HG02884 (cell line): ENCODE data around the gene VIPR1.

ENCODE experiments used
- ATAC-seq: cut with Tn5 transposase; IDR thresholded peaks from one replicate; pipeline ENCODE4 v1.9.1; 2021; ENCODE audit warnings: mild to moderate bottlenecking, moderate library complexity; ENCODE audit not compliant: unreplicated experiment

Gene VIPR1, protein sequence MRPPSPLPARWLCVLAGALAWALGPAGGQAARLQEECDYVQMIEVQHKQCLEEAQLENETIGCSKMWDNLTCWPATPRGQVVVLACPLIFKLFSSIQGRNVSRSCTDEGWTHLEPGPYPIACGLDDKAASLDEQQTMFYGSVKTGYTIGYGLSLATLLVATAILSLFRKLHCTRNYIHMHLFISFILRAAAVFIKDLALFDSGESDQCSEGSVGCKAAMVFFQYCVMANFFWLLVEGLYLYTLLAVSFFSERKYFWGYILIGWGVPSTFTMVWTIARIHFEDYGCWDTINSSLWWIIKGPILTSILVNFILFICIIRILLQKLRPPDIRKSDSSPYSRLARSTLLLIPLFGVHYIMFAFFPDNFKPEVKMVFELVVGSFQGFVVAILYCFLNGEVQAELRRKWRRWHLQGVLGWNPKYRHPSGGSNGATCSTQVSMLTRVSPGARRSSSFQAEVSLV

DNA sequence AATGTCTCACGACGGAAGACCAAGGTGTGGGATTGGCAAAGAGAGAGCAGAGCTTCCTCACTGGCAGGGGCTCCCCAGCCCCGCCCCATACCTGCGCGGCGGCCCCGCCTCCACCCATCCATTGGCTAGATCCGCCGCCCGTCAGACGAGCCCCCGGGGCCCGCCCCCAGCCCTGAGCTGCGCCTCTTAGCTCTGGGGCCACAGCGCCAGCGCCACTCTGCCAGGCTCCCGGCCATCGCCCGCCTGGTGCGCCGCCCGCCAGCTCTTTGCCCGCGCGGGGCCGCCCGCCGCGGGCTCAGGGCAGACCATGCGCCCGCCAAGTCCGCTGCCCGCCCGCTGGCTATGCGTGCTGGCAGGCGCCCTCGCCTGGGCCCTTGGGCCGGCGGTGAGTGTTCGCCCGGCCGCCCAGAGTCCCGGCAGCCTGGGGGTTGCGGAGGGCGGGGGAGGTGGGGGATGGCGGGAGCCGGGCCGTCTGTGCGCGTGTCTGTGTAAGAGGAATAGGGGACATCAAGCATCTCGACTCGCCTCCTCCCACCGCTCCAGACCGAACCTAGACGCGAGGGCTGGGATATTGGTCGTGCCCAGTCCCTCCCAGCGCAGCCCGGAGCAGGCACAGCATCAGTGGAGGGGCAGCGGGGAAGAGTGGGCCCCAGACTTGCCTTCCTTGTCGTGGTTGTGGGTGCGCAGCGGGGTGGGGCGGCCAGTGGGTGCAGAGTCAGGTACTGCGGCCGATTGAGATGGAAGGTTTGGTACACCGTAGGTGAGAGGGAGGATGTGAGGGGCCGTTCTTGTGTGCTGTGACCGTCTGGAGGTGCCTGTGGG lies at the start of gene VIPR1:
Gene VIPR1, plus strand, starts transcription at position 215 of the 822 bp plus-strand sequence. Its CDS starts 93 bp downstream, at position 308.
- ATAC-seq: peak; percentile 90

DNA sequence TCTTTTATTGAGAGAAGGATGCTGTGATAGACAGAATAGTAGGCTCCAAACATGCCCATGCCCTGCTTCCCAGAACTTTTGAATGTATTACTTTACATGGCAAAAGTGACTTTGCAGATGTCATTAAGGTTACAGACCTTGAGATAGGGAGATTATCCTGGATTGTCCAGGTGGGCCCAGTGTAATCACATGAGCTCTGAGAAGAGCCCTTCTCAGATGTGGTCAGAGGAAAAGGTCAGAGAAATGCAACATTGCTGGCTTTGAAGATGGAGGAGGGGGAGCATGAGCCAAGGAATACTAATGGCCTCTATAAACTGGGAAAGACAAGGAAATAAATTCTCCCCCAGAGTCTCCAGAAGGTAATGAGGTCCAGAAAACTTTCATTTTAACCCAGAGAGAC lies 46.2 kb upstream of the VIPR1 start:
- no peak for ATAC-seq

DNA sequence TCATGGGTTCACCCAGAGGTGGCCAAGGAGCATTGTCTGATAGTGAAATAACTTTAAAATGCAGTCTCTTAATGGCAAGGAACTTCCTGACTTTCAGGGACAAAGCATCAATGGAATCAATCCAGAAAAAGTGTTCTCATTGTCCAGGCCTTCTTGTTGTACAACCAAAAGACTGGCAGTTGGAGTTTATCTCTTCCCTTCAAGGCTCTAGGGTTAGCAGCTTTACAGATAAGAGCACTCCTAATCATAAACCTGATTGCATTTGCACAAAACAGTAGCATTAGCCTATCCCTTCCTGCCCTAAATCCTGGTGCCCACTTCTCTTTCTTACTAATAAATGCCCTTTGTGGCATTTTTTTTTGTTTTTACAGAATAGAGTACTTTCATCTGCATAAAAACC lies 43.3 kb upstream of the VIPR1 start:
- ATAC-seq: no peak

DNA sequence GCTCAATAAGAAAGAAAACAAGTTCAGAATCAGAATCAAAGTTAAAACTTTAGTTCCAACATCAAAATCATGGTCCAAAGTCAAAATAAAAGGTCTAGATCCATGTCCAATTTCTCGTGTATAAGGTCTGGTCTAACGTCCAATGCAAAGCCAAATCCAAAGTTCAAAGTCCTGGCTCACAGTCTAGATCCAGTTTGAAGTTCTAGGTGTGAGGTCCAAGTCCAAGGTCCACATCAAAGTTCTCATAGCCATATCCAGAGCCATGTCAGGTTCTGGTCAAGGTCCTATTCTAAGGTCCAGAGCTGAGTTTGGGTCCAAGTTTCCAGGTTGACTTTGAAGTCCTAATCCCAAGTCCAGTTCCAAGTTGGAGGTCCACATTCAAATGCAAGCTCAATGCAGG lies 40.7 kb upstream of the VIPR1 start:
- ATAC-seq: no peak

DNA sequence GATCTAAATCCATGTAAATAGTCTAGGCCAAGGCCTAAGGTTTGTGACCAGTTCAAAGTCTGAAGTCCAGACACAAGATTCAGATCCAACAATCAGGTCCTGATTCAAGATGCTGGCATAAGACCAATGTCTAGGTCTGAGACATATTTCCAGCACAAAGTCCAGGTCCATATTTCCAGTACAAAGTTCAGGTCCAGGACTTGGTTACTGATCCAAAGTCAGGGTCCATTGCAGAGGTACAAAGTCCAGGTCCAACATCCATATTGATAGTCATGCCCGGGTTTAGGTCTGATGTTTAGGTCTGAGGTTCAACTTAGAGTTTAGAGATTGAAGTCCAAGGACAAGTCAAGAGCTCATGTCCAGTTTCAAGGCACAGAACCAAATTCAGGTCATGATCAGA lies 39.4 kb upstream of the VIPR1 start:
- no peak for ATAC-seq

DNA sequence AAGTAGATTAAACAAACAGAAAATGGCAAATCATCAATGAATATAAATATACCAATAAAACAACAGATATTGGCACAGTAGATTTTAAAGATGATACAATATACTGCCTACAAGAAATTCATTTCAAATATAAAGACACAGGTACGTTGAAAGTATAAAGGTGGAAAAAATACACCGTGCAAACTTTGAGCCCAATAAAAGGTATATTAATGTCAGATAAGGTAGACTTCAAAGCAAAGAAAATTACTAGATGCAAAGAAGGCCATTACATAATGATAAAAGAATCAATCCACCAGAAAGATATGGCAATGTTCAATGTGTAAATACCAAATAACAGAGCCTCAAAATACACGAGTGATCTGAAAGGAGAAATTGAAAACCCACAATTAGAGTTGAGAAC lies 34.3 kb upstream of the VIPR1 start:
- ATAC-seq: no peak

DNA sequence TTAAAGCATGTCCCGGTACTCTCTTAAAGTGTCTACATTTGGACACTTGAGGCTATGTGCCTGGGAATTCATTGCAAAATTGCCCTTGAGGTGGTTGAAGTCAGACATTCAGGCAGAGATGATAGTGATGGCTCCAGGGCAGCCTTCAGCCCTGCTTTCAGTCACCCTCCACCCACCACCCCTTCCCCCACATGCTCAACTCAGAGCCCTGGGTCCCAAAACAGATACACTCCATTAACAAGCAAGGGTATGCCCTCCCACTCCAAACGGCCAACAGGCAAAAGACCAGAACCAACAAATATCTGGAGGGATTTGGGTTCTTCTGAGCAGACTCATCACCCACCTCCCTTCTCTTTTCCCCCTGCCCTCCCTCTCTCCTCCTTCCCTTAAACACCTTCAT lies 29.9 kb upstream of the VIPR1 start:
- ATAC-seq: no peak

DNA sequence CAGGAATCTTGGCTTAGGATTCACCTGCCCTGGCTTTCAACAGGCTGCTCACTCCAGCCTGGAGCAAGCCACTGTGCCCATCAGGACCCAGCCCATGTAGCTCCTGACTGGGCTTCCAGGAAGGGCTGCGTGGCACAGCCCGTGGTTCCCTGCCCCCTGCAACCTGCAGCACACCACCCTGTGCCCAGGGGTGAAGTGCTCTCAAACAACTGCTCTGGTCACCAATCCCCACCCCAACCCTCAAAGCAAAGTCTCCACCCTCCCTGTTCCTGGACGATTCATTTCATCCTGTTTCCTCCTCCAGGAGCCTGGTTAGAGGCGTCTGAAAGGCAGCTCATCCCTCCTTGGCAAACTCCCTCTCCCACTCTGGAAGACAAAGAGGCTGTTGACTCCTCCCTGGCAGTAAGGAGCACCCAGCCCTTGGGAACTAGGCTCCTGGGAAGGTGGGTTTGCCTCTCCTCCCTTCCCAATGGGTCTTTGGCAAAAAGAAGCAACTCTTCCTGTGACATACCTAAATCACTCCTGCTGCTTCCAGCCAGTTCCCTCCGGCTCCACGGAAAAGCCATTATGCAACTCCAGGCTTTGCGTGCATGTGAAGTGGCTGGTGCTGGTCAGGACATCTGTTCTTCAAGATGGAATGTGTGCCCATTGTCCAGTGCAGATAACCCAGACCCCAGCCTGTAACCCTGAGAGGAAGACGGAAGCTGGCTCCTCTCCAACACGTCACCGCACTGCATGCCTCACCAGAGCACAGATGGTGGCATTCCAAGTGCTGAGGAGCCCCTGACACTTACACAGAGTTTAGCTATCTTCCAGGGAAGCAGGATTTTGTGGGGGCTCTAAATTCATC lies 29.1 kb upstream of the VIPR1 start:
- ATAC-seq: no peak

DNA sequence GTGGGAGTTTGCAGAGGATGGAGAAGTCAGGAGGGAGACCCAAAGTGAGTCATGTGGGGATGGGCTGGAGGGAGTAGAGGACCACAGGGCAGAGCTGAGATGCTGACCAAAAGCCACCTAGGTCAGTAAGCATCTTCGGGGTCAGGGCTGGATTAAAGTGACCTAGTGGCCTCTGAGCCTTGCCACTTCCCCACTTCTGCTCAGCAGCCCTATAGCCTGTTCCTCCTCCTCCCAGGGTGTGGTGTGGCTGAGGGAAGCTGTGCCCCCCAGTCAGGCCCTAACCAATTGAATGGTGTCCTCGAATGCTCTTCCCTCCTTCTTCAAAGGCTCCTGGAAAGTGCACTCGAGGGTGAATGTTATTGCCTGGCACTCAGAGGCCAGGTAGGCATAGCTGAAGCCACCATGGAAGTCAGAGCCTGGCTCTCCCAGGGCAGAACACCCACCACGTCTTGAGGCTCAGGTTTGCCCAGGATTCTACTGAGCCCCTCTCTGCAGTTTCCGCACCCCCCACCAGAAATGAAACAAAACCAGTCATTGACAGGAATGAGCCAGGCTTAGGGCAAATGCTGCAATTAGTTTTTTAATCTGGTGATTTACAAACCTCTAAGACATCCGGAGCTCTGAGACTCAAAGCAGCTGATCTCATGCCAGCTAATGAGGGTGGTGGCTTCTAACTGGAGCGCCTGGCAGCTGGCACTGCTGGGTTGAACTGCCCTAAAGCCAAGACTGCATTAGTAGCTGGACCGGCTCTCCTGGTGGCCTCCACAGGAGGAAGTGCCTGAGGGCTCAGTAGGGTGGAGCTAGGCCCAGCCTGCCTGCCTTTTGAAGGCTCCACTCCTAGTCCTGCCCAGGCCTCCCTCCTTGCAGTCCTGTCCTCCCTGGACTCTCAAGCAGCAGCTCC lies 26.0 kb upstream of the VIPR1 start:
- no peak for ATAC-seq

DNA sequence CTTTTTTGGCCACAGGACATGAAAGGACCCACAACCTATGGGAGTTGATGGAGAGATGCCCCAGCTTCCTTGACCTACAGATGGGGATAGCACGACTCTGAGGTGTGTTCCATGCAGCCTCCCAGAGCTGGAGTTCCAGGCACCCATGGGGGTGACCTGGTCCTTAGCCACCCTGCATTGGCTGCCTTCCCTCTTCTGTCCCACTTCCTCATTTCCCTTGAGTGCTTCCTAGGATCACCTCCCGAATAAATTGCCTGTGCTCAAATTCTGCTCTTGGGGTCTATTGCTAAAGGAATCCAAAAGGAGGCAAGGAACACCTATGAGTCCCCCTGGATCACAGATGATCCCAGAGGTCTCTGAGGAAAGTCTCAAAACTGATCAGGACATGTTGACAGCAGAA lies 24.7 kb upstream of the VIPR1 start:
- ATAC-seq: no peak

DNA sequence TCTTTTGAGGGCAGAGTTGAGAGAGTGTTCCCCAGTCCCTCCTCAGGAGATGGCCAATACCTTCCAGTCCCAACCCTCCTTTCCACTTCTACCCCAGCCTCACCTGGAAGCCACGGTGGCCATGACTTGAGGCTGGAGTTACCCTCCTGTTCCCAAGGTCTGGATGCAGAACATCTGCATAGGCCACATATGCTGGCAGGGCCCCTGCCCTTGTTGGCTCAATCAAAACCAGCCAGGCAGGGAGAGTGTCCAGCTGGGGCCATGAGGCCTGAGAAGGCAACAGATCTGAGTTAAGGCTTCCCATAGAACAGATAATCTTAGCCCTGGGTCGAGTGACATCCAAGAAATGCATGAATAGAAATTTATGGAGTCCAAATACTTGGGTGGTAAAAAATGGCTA lies 23.6 kb upstream of the VIPR1 start:
- ATAC-seq: no peak

DNA sequence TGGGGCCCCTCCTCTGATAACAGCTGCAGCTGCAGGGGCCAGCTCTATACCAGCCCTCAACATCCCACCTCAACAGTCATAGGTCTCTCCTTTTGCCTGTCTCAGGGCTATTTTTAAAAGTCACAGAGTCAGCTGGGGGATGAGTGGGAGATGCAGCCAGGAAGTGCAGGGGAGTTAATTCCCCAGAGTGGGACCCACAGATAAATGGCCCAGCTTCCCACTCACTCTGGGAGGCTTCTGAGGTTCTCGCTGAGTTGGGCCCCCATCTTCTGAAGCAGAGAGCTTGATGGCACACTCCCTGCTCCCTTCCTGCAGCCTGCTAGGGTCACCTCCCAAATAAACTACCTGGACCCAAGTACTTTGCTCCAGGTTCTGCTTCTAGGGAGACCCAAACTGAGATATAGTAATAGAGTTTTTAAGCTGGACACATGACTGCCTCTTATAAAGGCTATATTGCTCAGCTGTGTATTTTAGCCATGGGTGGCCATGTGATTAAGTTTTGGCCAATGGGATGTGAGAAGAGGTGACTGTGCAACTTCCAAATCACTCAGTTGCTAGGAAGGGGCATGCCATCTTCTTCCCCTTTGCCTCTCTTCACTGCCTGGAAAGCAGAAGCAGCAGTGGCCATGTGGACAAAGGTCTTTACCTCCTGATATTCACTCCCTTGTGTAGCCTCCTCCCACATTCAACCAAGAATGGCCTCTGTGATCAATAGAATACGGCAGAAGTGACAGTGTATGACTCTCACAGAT lies 15.5 kb upstream of the VIPR1 start:
- no peak for ATAC-seq

DNA sequence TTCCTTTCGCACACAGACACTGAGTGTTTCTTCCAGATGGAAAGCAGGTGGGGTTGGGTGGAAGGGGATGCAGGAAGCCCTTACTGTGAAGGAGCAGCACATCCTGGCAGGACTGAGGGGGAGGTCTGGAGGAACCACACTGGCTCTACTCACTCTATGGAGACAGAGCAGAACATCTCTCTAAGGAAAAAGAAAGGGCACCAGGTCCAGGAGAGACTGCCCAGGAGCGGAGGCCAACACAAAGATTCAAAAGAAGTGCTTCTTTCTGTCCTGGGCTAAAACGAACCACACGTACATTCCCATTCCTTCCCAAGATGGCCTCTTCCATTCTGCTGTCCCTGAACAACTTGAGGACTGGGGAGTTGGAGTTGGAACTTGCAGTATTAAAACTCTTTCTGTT lies 13.8 kb upstream of the VIPR1 start:
- ATAC-seq: no peak

DNA sequence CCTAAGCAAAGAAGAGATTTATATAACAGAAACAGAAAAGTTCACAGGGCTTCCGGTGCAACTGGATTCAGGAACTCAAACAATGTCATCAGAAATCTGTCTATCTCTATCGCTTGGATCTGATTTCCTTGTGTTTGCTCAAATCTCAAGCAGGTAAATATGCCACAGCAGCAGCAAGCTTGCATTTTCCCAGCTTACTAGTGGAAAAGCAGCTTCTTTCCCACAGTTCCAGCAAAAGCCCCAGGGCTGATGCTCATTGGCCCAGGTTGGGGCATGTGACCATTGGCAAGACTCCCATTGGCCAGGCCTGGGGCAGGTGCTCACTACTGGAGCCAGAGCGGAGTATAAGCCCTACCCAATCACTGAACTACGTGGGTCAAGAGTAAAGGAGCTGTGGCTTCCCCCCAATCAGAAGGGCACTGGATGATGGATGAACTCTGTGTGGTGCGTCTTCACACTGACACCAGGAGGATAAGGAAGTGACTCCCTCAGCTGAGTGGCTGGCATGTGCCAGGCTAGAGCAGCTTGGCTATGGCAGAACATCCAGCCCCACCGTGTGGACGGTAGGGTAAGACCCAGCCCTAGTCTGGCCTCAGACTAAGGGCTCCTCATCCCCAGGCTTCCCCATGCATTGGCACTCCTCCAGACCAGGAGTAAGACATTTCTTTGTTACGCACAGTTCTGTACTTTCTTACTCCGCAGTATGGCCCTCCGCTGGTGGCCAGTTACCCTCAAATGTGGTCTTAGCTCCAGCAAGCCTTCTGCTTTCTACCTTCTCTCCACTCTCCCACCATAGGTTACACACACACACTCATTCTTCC lies 13.1 kb upstream of the VIPR1 start:
- no peak for ATAC-seq

DNA sequence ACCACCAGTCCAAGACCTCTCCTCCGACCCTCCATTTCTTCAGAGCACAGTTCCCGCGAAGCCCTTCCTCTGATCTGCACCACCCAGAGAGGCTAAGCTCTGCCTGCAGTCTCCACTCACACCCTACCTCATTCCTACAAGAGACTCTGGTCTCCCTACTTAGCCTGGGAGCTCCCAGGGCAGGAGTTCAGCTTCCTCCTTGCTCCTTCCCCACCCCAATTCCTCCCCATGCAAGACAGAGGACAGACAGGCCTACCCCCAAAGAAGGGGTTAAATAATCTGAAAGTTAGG lies 12.6 kb upstream of the VIPR1 start:
- no peak for ATAC-seq

DNA sequence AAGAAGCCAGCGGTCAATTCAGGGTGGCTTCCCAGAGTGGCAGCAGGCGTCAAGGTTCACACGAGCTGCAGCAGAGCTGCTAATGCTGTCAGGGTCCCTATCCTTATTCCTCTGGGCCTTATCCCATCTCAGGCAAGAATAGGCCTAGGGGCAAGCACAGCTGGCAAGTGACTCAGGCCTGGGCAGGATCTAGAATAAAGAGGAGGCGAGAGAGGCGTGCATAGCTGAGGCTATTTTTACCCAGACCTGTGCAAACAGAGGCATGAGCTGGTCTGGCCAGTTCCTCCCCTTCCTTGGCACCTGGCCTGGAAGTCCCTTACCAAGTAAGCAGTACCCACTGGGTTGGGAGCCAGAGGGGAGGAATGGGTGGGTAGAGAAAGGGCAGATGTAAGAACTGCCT lies 12.2 kb upstream of the VIPR1 start:
- ATAC-seq: peak; percentile 98

DNA sequence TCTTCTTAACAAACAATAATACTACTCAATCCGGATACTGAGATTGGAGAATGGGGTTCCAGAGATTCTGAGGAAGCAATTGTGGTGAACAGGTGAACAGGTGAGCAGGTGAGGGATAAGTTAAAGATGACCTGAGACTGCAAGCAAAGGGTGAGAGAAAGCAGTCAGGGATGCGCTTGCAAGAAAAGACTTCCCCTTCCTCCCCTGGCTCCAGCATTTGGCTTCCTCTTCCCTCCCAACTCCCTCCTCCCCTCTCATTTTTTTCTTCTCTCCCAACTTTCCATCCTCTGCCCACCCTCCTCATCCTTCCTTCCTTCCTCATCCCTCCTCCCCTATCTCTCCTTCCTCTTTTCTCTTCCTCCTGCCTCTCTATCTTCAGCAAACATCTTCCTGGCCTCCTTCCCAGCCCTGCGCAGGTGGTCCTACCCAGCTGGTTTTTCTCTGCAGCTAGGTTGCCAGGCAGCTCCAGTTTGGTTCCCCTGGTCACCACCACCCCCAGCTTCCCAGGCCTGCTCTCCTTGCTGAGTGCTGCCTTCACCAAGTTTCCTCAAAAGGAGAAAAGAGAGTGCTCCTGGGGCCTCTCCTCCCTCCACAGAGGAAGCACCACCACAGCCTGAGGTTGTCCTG lies 10.4 kb upstream of the VIPR1 start:
- no peak for ATAC-seq

DNA sequence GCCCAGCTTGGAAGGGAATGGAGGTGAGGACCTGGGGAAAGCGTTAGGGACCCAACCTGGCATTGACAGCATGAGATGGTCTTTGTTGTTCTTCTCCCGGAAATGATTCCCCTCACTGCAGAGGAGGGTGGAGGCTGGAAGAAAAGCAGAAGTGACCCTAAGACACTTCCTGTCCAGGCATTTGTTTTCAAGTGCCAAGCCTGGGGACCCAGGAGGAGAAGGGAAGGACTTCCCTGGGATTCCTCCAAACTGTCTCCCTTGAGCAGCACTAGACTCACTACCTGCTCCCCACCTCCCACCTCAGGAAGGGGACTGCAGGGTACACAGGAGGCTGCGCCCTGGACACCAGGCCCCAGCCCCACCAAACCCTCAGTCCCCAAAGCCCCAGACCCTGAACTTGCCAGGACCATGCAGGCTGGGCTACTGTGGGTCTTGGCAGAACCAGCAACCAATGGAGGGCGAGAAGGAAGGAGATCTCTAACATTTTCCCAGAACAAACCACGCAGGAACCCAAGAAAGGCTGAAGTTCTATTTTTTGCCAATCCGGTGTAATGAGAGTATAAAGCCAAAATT lies 9.8 kb upstream of the VIPR1 start:
- no peak for ATAC-seq
